ENCODE data around the gene CPXM2. TPM values are rescaled to one million over a fixed set of nuclear protein-coding genes. Genes with fewer than 3 reads are reported as not detected.

CPXM2 gene
- total RNA-seq, 1 experiment from 2014 or later, result 0.12 TPM

GRCh38 chr10:123754123-123754522 is 137.5 kb downstream of the CPXM2 start:
- H3K4me3 ChIP-seq (replicated peaks in 1 of 2; ENCODE audit: low read depth in 1 of 2, low read length in 2 of 2), result no peak overlapping the region
- intact Hi-C loops (cut with micrococcal nuclease), result no loop called here
- no TSS peak for BruUV-seq (replicated peaks)
- H3K4me1 ChIP-seq (ENCODE audit: control insufficient read depth in 1 of 2, insufficient read depth in 2 of 2, low read length in 2 of 2), result no peaks in the 10 kb centered on the region
- no peak overlapping the region for H2AFZ ChIP-seq (ENCODE audit: low read depth, low read length, poor library complexity, severe bottlenecking)
- no peaks in the 10 kb centered on the region for H3K9me3 ChIP-seq (ENCODE audit: control insufficient read depth in 1 of 2, insufficient read depth in 1 of 2, low read depth in 1 of 2, low read length in 2 of 2)
- H3K79me2 ChIP-seq (ENCODE audit: insufficient read depth, low read length), result no peaks in the 10 kb centered on the region
- ATAC-seq (no peak), DNase-seq (ENCODE audit: low read depth, low spot score) (no peak)
- TF ChIP-seq MAX (IDR thresholded peaks at IDR 0.05), result no peak
- TF ChIP-seq RAD21 (IDR thresholded peaks at IDR 0.05; ENCODE audit: low read depth), result no peak
- no peak for TF ChIP-seq ZFX (IDR thresholded peaks at IDR 0.05)
- no peak for TF ChIP-seq ZNF274 (IDR thresholded peaks at IDR 0.05; ENCODE audit: low read depth, low read length)
- TF ChIP-seq JUND (IDR thresholded peaks at IDR 0.05), result no peak
- TF ChIP-seq ZBTB33 (IDR thresholded peaks at IDR 0.05; ENCODE audit: extremely low read depth, insufficient replicate concordance, low read length), result no peak
- TF ChIP-seq, protein P1, sequence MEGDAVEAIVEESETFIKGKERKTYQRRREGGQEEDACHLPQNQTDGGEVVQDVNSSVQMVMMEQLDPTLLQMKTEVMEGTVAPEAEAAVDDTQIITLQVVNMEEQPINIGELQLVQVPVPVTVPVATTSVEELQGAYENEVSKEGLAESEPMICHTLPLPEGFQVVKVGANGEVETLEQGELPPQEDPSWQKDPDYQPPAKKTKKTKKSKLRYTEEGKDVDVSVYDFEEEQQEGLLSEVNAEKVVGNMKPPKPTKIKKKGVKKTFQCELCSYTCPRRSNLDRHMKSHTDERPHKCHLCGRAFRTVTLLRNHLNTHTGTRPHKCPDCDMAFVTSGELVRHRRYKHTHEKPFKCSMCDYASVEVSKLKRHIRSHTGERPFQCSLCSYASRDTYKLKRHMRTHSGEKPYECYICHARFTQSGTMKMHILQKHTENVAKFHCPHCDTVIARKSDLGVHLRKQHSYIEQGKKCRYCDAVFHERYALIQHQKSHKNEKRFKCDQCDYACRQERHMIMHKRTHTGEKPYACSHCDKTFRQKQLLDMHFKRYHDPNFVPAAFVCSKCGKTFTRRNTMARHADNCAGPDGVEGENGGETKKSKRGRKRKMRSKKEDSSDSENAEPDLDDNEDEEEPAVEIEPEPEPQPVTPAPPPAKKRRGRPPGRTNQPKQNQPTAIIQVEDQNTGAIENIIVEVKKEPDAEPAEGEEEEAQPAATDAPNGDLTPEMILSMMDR (IDR thresholded peaks at IDR 0.05 in 2 of 3, conservative IDR thresholded peaks at IDR 0.05 in 1 of 3; ENCODE audit: borderline replicate concordance in 1 of 3, insufficient read depth in 1 of 3, low read depth in 2 of 3, low read length in 2 of 3), result no peak
- no peak for TF ChIP-seq POLR2AphosphoS5 (IDR thresholded peaks at IDR 0.05; ENCODE audit: low read depth, low read length)
- no peak for TF ChIP-seq EZH2phosphoT487 (IDR thresholded peaks at IDR 0.05; ENCODE audit: borderline replicate concordance)
- TF ChIP-seq CBX3 (IDR thresholded peaks at IDR 0.05; ENCODE audit: low read depth), result no peak
- TF ChIP-seq SIN3A (IDR thresholded peaks at IDR 0.05; ENCODE audit: low read depth), result no peak
- TF ChIP-seq, protein P2, sequence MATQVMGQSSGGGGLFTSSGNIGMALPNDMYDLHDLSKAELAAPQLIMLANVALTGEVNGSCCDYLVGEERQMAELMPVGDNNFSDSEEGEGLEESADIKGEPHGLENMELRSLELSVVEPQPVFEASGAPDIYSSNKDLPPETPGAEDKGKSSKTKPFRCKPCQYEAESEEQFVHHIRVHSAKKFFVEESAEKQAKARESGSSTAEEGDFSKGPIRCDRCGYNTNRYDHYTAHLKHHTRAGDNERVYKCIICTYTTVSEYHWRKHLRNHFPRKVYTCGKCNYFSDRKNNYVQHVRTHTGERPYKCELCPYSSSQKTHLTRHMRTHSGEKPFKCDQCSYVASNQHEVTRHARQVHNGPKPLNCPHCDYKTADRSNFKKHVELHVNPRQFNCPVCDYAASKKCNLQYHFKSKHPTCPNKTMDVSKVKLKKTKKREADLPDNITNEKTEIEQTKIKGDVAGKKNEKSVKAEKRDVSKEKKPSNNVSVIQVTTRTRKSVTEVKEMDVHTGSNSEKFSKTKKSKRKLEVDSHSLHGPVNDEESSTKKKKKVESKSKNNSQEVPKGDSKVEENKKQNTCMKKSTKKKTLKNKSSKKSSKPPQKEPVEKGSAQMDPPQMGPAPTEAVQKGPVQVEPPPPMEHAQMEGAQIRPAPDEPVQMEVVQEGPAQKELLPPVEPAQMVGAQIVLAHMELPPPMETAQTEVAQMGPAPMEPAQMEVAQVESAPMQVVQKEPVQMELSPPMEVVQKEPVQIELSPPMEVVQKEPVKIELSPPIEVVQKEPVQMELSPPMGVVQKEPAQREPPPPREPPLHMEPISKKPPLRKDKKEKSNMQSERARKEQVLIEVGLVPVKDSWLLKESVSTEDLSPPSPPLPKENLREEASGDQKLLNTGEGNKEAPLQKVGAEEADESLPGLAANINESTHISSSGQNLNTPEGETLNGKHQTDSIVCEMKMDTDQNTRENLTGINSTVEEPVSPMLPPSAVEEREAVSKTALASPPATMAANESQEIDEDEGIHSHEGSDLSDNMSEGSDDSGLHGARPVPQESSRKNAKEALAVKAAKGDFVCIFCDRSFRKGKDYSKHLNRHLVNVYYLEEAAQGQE (IDR thresholded peaks at IDR 0.05; ENCODE audit: low read depth), result no peak
- no peak for TF ChIP-seq EZH2 (IDR thresholded peaks at IDR 0.05)
- no peak for TF ChIP-seq EGR1 (IDR thresholded peaks at IDR 0.05; ENCODE audit: low read depth)
- CTCF ChIA-PET, result no interaction called here
- no peaks in the 10 kb centered on the region for H3K9me2 ChIP-seq (ENCODE audit: insufficient read depth)
- no peaks in the 10 kb centered on the region for H3K36me3 ChIP-seq (ENCODE audit: control insufficient read depth in 1 of 2, insufficient read depth in 2 of 2, low read length in 2 of 2)
- H3K27me3 ChIP-seq (ENCODE audit: insufficient read depth, low read length), result peaks cover 78% of the 10 kb centered on the region
- RAD21 ChIA-PET (ENCODE audit: low non-redundant PET in 1 of 2, low total read pairs in 2 of 2, uncharacterized antibody in 2 of 2, unreplicated experiment in 2 of 2), result no interaction called here
- H4K20me1 ChIP-seq (ENCODE audit: insufficient read depth), result no peaks in the 10 kb centered on the region
- H3K9ac ChIP-seq (ENCODE audit: low read length), result no peak overlapping the region
- H3K27ac ChIP-seq (ENCODE audit: low read depth, low read length), result no peak overlapping the region
- POLR2A ChIA-PET, result no interaction called here
- no peak overlapping the region for H3K4me2 ChIP-seq (ENCODE audit: low read length)

Measured in HCT116 (cell line).